Karpas-422 (cell line): ENCODE data around the gene PITRM1. TPM values are rescaled to one million over a fixed set of nuclear protein-coding genes. Genes with fewer than 3 reads are reported as not detected.
A peak's percentile ranks its signal among the peaks of the same experiment; 100 is the strongest.

Source experiments
- DNase-seq: peaks from one replicate; pipeline ENCODE4 v3.0.0-alpha.2; 2015
- H2AFZ ChIP-seq: fragments of 200-600 bp; sonication (generic); 2 replicates; pipeline ENCODE4 v1.6.1; 2014; ENCODE audit warnings: antibody characterized with exemption, low read length, mixed read lengths
- H3K27ac ChIP-seq: fragments of 200-600 bp; sonication (generic); 2 replicates; pipeline ENCODE4 v1.5.1; 2014; ENCODE audit warnings: mild to moderate bottlenecking, low read length, moderate library complexity
- H3K27me3 ChIP-seq: fragments of 200-600 bp; sonication (generic); 2 replicates; pipeline ENCODE4 v1.6.1; 2014; ENCODE audit warnings: low read length, mixed read lengths
- H3K36me3 ChIP-seq: fragments of 200-600 bp; sonication (generic); 2 replicates; pipeline ENCODE4 v1.6.1; 2014; ENCODE audit warnings: low read length, mixed read lengths; ENCODE audit not compliant: insufficient read depth
- H3K4me1 ChIP-seq: fragments of 200-600 bp; sonication (generic); 2 replicates; pipeline ENCODE4 v1.6.1; 2014; ENCODE audit warnings: mild to moderate bottlenecking, low read length, mixed read lengths
- H3K4me2 ChIP-seq: fragments of 200-600 bp; sonication (generic); 2 replicates; pipeline ENCODE4 v1.6.1; 2014; ENCODE audit warnings: low read length, low read depth, mild to moderate bottlenecking; ENCODE audit not compliant: poor library complexity, severe bottlenecking
- H3K4me3 ChIP-seq: fragments of 200-600 bp; sonication (generic); 2 replicates; pipeline ENCODE4 v1.5.1; 2014; ENCODE audit warnings: mild to moderate bottlenecking, antibody characterized with exemption, low read length, mixed read lengths
- H3K79me2 ChIP-seq: fragments of 200-600 bp; sonication (generic); 2 replicates; pipeline ENCODE4 v1.6.1; 2014; ENCODE audit warnings: mild to moderate bottlenecking, low read length, mixed read lengths
- H3K9ac ChIP-seq: fragments of 200-600 bp; sonication (generic); 2 replicates; pipeline ENCODE4 v1.6.0; 2014; ENCODE audit warnings: low read length
- H3K9me2 ChIP-seq: fragments of 200-600 bp; sonication (generic), shearing (Covaris generic); replicated peaks from 2 replicates; pipeline ENCODE4 v1.6.0; 2014; ENCODE audit warnings: mild to moderate bottlenecking, low read length, moderate library complexity; ENCODE audit not compliant: insufficient read depth
- H3K9me3 ChIP-seq: fragments of 300-700, 200-600 bp; sonication (generic); 2 replicates; pipeline ENCODE4 v1.6.1; 2014; ENCODE audit warnings: low read length, mixed read lengths
- H4K20me1 ChIP-seq: fragments of 200-600 bp; sonication (generic); 2 replicates; pipeline ENCODE4 v1.6.1; 2014; ENCODE audit warnings: mild to moderate bottlenecking, antibody characterized with exemption, low read length, low read depth; ENCODE audit not compliant: insufficient read depth
- total RNA-seq: library from RNA; depleted of rRNA; stranded (reverse); fragments of >200 nt; shearing (Covaris generic); gene quantifications from 2 replicates; pipeline ENCODE4 v1.2.3, GENCODE V29; 2014; ENCODE audit warnings: low replicate concordance

Gene PITRM1
- total RNA-seq, 1 experiment from 2014 or later, result 29.5 TPM

DNA sequence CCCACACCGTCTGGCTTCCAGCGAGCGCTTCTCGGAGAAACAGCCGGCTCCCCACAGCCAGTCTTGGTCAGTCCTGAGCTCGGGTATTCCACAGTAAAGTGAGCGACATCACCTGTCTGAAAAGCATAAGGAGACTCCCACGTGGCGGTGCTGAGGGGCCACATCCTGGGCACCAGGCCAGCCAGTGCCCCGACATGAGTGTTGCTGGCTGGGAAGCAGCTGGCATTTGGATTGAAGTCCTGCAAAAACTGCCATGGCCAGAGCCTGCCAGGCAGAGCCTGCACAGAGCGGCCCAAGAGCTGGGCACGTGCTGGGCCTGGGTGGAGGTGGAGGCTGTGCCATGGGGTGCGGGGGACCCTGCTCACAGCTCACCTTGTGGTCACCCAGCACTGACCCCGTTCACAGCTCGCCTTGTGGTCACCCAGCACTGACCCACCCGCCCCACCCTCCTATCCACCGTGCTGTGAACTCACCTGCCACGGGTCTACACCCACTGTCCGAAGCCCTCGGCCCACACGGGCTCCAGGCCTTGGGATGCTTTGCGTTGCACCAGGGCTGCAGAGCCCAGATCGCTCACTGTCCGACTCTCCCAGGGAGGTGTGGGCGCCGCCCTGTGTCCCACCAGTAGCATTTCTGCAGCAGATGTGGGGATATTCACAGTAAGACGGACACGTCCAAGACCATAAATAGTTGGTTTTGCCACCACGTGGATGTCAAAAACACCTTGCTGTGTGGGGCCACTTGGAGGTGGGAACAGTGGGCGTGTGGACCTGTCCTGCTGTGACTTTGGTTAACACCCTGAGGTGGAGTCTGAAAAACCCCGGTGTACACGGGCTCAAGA is 48.8 kb downstream of the PITRM1 start:
- Histone ChIP-seq H4K20me1 (peaks cover 10% of the 10 kb centered on the region; the same call in 1 of the 2 replicates), H3K79me2 (peaks cover 4% of the 10 kb centered on the region; the same call in 1 of the 2 replicates), H2AFZ (no peak overlapping the region), H3K9me3 (no peaks in the 10 kb centered on the region), H3K27me3 (no peaks in the 10 kb centered on the region), H3K4me3 (no peak overlapping the region), H3K9ac (no peak overlapping the region), H3K9me2 (no peaks in the 10 kb centered on the region), H3K4me2 (no peak overlapping the region), H3K27ac (no peak overlapping the region), H3K36me3 (peaks cover 35% of the 10 kb centered on the region), H3K4me1 (no peaks in the 10 kb centered on the region)
- no peak for DNase-seq

DNA sequence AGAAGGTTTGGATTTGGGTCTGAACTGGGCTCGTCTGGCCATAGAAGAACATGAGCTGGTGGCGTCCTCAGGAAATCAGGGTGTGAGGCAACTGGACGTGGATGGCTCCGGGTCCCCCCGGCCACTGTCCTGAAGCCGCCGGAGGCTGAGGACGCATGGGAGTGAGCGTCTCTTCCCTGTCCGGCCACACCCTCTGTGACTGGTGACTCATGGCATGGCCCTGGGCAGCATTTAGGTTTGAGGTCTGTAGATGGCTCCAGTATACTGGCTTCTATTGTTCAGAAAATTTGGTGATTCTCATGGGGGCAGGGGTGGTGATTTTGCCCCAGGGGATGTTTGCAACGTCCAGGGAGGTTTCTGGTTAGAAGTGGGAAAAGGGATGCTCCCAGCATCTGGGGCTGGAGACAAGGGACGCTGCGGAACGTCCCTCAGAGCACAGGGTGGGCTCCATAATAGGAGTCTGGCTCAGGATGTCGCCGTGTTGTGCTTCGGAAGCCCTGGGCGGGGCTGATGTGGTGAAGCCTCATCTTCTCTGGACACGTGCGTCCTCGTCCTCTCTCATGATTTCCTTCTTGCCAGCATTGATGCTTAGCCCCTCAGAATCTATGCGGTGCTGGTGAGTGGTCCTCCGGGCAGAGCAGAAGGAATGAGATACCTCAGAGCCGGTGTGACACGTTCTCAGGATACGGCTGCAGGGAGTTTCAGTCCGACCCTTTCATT is 49.9 kb downstream of the PITRM1 start:
- DNase-seq, result no peak
- Histone ChIP-seq H3K4me1 (no peaks in the 10 kb centered on the region), H3K27me3 (no peaks in the 10 kb centered on the region), H3K9me2 (no peaks in the 10 kb centered on the region), H2AFZ (no peak overlapping the region), H3K36me3 (peaks cover 38% of the 10 kb centered on the region), H3K4me2 (no peak overlapping the region), H4K20me1 (peaks cover 13% of the 10 kb centered on the region; the same call in 1 of the 2 replicates), H3K27ac (no peak overlapping the region), H3K4me3 (no peak overlapping the region), H3K9me3 (no peaks in the 10 kb centered on the region), H3K79me2 (peaks cover 4% of the 10 kb centered on the region; the same call in 1 of the 2 replicates), H3K9ac (no peak overlapping the region)

DNA sequence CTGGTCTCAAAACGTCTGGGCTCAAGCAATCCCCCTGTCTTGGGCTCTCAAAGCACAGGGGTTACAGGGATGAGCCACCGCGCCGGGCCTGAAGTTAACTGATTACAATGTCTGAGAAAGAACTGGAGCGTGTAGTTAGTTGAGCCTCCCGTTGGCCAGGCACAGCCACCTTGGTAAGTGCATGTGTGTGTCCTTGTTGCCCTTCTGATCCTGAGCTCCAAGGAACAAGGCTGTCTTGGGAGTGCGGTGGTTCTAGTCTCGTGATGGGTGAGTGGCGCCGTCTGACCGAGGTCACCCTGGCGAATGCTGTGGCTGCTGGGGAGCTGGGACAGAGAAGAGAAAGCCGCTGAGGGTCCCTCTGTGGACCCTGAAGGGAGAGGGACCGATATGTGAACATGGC is 50.5 kb downstream of the PITRM1 start:
- Histone ChIP-seq H3K4me1 (no peaks in the 10 kb centered on the region), H2AFZ (no peak overlapping the region), H3K9me3 (no peaks in the 10 kb centered on the region), H3K79me2 (peaks cover 9% of the 10 kb centered on the region; the same call in 1 of the 2 replicates), H4K20me1 (peaks cover 17% of the 10 kb centered on the region; the same call in 1 of the 2 replicates), H3K27ac (no peak overlapping the region), H3K36me3 (peaks cover 45% of the 10 kb centered on the region), H3K4me2 (no peak overlapping the region), H3K9me2 (no peaks in the 10 kb centered on the region), H3K27me3 (no peaks in the 10 kb centered on the region), H3K9ac (no peak overlapping the region), H3K4me3 (no peak overlapping the region)
- no peak for DNase-seq

DNA sequence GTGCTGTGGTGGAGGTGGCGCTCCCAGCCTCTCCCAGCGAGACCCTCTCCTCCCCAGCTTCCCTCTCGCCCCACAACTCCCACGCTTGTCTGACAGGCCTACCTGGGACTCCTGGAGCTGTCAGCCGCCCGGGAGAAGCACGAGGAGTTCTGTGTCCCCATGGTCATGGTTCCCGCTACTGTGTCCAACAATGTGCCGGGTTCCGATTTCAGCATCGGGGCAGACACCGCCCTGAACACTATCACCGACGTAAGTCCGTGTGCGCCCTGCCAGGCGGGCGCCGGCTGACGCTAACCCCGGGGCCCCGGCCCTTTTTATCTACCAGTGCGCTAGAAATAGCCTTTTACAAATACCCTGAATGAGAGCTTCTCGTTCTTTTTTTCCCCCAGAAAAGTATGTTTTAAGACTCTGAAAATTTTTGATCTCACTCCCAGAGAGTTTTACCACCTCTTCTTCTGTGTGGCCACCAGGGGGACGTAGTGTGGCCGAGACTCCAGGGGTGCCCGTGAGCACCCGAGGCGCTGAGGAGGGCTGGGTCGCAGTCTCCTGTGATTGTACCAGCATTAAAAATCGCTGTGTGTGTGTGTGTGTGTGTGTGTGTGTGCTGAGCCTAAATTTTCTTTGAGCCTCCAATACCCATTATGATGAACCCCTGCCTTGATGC is 52.7 kb downstream of the PITRM1 start:
- Histone ChIP-seq H3K9ac (no peak overlapping the region), H3K9me2 (no peaks in the 10 kb centered on the region), H3K27me3 (no peaks in the 10 kb centered on the region), H4K20me1 (peaks cover 17% of the 10 kb centered on the region; the same call in 1 of the 2 replicates), H3K4me2 (no peak overlapping the region), H3K36me3 (peaks cover 51% of the 10 kb centered on the region), H3K4me3 (no peak overlapping the region), H3K27ac (no peak overlapping the region), H3K79me2 (peaks cover 10% of the 10 kb centered on the region; the same call in 1 of the 2 replicates), H3K4me1 (no peaks in the 10 kb centered on the region), H3K9me3 (no peaks in the 10 kb centered on the region), H2AFZ (no peak overlapping the region)
- peak; percentile 52 for DNase-seq

DNA sequence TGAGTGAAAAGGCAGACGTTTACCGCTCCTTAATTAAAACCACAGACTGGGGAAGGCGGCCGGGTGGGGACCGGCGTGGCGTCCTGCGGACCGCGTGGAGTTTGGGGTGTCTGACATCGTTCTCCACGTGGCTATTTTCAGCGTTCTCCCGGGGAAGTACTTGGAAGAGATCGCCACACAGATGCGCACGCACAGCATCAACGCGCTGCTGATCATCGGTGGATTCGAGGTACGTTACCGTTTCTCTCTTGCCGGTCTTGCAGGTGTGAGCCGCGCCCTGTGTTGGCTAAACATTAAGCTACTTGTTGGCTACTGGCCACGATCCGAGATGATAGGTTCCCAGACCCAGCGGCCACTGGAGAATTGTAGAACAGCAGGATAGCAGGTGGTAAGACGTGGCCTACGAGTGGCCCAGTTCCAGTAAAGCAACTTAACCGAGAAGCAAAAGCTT is 53.9 kb downstream of the PITRM1 start:
- Histone ChIP-seq H3K27ac (no peak overlapping the region), H3K27me3 (no peaks in the 10 kb centered on the region), H3K79me2 (peaks cover 10% of the 10 kb centered on the region; the same call in 1 of the 2 replicates), H3K4me3 (no peak overlapping the region), H3K9me3 (no peaks in the 10 kb centered on the region), H3K4me2 (no peak overlapping the region), H3K9ac (no peak overlapping the region), H3K4me1 (no peaks in the 10 kb centered on the region), H2AFZ (no peak overlapping the region), H3K9me2 (no peaks in the 10 kb centered on the region), H4K20me1 (peaks cover 17% of the 10 kb centered on the region; the same call in 1 of the 2 replicates), H3K36me3 (peaks cover 50% of the 10 kb centered on the region)
- DNase-seq, result no peak

DNA sequence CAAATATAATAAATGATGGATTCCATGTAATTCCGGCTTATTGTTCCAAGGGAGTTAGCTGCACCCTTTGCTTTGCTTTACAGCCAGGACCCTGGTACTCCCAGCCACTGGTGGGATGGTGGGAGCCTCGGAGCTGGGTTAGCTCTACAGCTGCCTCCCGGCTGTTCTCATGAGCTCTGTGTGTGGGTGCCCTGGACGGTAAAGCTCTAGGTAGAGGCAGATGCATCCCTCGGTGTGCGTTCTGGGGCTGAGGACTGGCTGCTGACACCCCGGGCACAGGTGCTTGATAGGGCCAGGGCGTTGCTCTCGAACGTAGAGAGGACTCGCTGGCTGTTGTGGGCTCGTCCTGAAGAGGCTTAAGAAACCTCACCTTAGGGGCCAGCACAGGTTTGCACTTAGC is 55.1 kb downstream of the PITRM1 start:
- Histone ChIP-seq H3K36me3 (peaks cover 53% of the 10 kb centered on the region; the same call in 1 of the 2 replicates), H3K9me2 (no peaks in the 10 kb centered on the region), H3K79me2 (peaks cover 10% of the 10 kb centered on the region; the same call in 1 of the 2 replicates), H3K4me1 (no peaks in the 10 kb centered on the region), H3K9ac (no peak overlapping the region), H3K27me3 (no peaks in the 10 kb centered on the region), H2AFZ (no peak overlapping the region), H3K4me2 (no peak overlapping the region), H4K20me1 (peaks cover 21% of the 10 kb centered on the region; the same call in 1 of the 2 replicates), H3K27ac (no peak overlapping the region), H3K9me3 (no peaks in the 10 kb centered on the region), H3K4me3 (no peak overlapping the region)
- DNase-seq, result no peak

DNA sequence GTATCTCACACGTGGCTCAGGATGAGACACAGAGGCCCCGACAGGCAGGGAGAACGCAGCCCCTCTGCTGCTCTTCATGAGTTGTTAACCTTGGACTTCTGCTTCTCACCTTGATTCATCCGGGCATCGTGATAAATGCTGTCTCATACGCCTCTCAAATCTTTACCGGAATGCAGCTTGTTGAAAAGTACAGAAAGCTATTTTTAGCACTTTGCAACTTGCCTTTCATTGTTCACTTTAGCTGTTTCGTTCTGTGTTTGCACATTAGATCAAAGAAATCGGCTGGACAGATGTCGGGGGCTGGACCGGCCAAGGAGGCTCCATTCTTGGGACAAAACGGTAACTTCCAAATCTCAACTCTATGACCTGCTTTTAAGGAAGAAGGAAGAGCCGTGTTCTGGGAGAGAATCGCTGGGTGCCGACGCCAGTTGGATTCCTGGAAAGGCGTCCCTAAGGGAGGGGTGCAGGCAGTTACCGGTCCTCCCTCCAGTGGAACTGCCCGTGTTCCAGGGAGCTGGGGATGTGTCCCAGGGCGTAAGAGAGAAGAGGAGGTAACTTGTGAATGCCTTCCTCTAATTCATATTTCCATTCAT is 56.0 kb downstream of the PITRM1 start:
- Histone ChIP-seq H3K9me3 (no peaks in the 10 kb centered on the region), H3K79me2 (peaks cover 10% of the 10 kb centered on the region; the same call in 1 of the 2 replicates), H2AFZ (no peak overlapping the region), H3K9me2 (no peaks in the 10 kb centered on the region), H3K4me1 (no peaks in the 10 kb centered on the region), H4K20me1 (peaks cover 21% of the 10 kb centered on the region; the same call in 1 of the 2 replicates), H3K27me3 (no peaks in the 10 kb centered on the region), H3K27ac (no peak overlapping the region), H3K9ac (no peak overlapping the region), H3K4me2 (no peak overlapping the region), H3K4me3 (no peak overlapping the region), H3K36me3 (peaks cover 56% of the 10 kb centered on the region; the same call in 1 of the 2 replicates)
- DNase-seq, result no peak
